ENCODE data around the gene SEMA4B. TPM values are rescaled to one million over a fixed set of nuclear protein-coding genes. Genes with fewer than 3 reads are reported as not detected.

Gene SEMA4B
- total RNA-seq, 4 donors from 2014 or later, result 81.7 to 146 (median 116) TPM

- no peak overlapping the region for H3K27ac ChIP-seq
- H3K4me3 ChIP-seq, result no peak overlapping the region
- DNase-seq (ENCODE audit: low spot score in 2 of 2), result no peak
- H3K36me3 ChIP-seq, result peaks cover 6% of the 10 kb centered on the region
- H3K9me3 ChIP-seq, result no peaks in the 10 kb centered on the region
- H3K27me3 ChIP-seq, result no peaks in the 10 kb centered on the region
- peaks cover 61% of the 10 kb centered on the region for H3K4me1 ChIP-seq
- WGBS, result 80% methylated on average over 9 of the region's 10 CpGs
- TF ChIP-seq CTCF (IDR thresholded peaks at IDR 0.05) (no peak), POLR2AphosphoS5 (IDR thresholded peaks at IDR 0.05) (no peak), EP300 (IDR thresholded peaks at IDR 0.05) (no peak), POLR2A (IDR thresholded peaks at IDR 0.05) (no peak)
Measured at GRCh38 chr15:90205050-90205848, 4.1 kb downstream of the SEMA4B start.

GRCh38 chr15:90205886-90206285 is 4.8 kb downstream of the SEMA4B start:
- TF ChIP-seq CTCF (IDR thresholded peaks at IDR 0.05) (no peak), EP300 (IDR thresholded peaks at IDR 0.05) (no peak), POLR2AphosphoS5 (IDR thresholded peaks at IDR 0.05) (no peak), POLR2A (IDR thresholded peaks at IDR 0.05) (no peak)
- no peak overlapping the region for H3K4me3 ChIP-seq
- WGBS, result 77% methylated on average over 5 of the region's 5 CpGs
- no peaks in the 10 kb centered on the region for H3K9me3 ChIP-seq
- H3K36me3 ChIP-seq, result peaks cover 6% of the 10 kb centered on the region
- H3K27ac ChIP-seq, result no peak overlapping the region
- H3K4me1 ChIP-seq, result peaks cover 61% of the 10 kb centered on the region
- no peaks in the 10 kb centered on the region for H3K27me3 ChIP-seq
- no peak for DNase-seq (ENCODE audit: low spot score in 2 of 2)

- H3K4me1 ChIP-seq, result peaks cover 66% of the 10 kb centered on the region
- H3K36me3 ChIP-seq, result peaks cover 6% of the 10 kb centered on the region
- no peaks in the 10 kb centered on the region for H3K9me3 ChIP-seq
- DNase-seq (ENCODE audit: low spot score in 2 of 2), result no peak
- no peak for TF ChIP-seq POLR2AphosphoS5 (IDR thresholded peaks at IDR 0.05)
- TF ChIP-seq CTCF (IDR thresholded peaks at IDR 0.05), result no peak
- no peak for TF ChIP-seq POLR2A (IDR thresholded peaks at IDR 0.05)
- TF ChIP-seq EP300 (IDR thresholded peaks at IDR 0.05), result no peak
- no peak overlapping the region for H3K4me3 ChIP-seq
- 88% methylated on average over 6 of the region's 6 CpGs for WGBS
- no peaks in the 10 kb centered on the region for H3K27me3 ChIP-seq
- H3K27ac ChIP-seq, result no peak overlapping the region
Measured at GRCh38 chr15:90207252-90207651, 6.1 kb downstream of the SEMA4B start.

- Histone ChIP-seq H3K27me3 (no peaks in the 10 kb centered on the region), H3K4me3 (no peak overlapping the region), H3K27ac (no peak overlapping the region), H3K9me3 (no peaks in the 10 kb centered on the region), H3K4me1 (peaks cover 66% of the 10 kb centered on the region), H3K36me3 (peaks cover 6% of the 10 kb centered on the region)
- 91% methylated on average over 6 of the region's 6 CpGs for WGBS
- TF ChIP-seq EP300 (IDR thresholded peaks at IDR 0.05) (no peak), POLR2AphosphoS5 (IDR thresholded peaks at IDR 0.05) (no peak), CTCF (IDR thresholded peaks at IDR 0.05) (no peak)
- no peak for DNase-seq (ENCODE audit: low spot score in 2 of 2)
Measured at GRCh38 chr15:90208356-90208755, 7.2 kb downstream of the SEMA4B start.

- 64% methylated on average over 9 of the region's 9 CpGs for WGBS
Measured at GRCh38 chr15:90209591-90209990, 8.5 kb downstream of the SEMA4B start.

More at GRCh38 chr15:90209591-90209990, 8.5 kb downstream of the SEMA4B start:
- Histone ChIP-seq H3K27ac (no peak overlapping the region), H3K4me3 (no peak overlapping the region), H3K4me1 (peaks cover 66% of the 10 kb centered on the region), H3K36me3 (peaks cover 6% of the 10 kb centered on the region), H3K9me3 (no peaks in the 10 kb centered on the region), H3K27me3 (no peaks in the 10 kb centered on the region)
- DNase-seq (ENCODE audit: low spot score in 2 of 2), result no peak
- TF ChIP-seq CTCF (IDR thresholded peaks at IDR 0.05), result no peak
